Muscle of leg (tissue), 11 donors: ENCODE data around the gene POLR2C. TPM values are rescaled to one million over a fixed set of nuclear protein-coding genes. Genes with fewer than 3 reads are reported as not detected.
A peak's percentile ranks its signal among the peaks of the same experiment; 100 is the strongest.

ENCODE experiments used
- DNase-seq: peaks from one replicate; pipeline ENCODE4 v3.0.0; 2013
- H3K27ac ChIP-seq: one replicate; pipeline ENCODE4 v1.5.1; 2013; ENCODE audit warnings: mild to moderate bottlenecking, low read length, control low read depth
- H3K27me3 ChIP-seq: one replicate; pipeline ENCODE4 v1.6.1; 2013; ENCODE audit warnings: low read length; ENCODE audit not compliant: control insufficient read depth, insufficient read depth
- H3K36me3 ChIP-seq: one replicate; pipeline ENCODE4 v1.6.1; 2013; ENCODE audit warnings: low read length; ENCODE audit not compliant: control insufficient read depth, insufficient read depth
- H3K4me1 ChIP-seq: one replicate; pipeline ENCODE4 v1.6.1; 2013; ENCODE audit warnings: low read length; ENCODE audit not compliant: control insufficient read depth, insufficient read depth
- H3K4me3 ChIP-seq: one replicate; pipeline ENCODE4 v1.5.1; 2013; ENCODE audit warnings: low read length, control low read depth
- H3K9me3 ChIP-seq: replicated peaks from 2 replicates; pipeline ENCODE4 v1.6.1; 2013; ENCODE audit warnings: low read depth, low read length; ENCODE audit not compliant: control insufficient read depth
- WGBS: methylation state at CpG from one replicate; pipeline ENCODE4 v1.1.5; 2013; ENCODE audit warnings: missing lambda C conversion rate; ENCODE audit not compliant: insufficient coverage; 5-methylcytosine and 5-hydroxymethylcytosine counted together
- polyA plus RNA-seq, 8 donors: library from polyadenylated mRNA; unstranded; fragments of 120-200 nt; gene quantifications; one replicate each; pipeline versions ENCODE4 v1.2.1 to v1.2.3, GENCODE V29; 2013; ENCODE audit warnings: inconsistent platforms in 1 of 8, low replicate concordance in 1 of 8; ENCODE audit not compliant: insufficient read length in 8 of 8, insufficient read depth in 1 of 8
- total RNA-seq: library from RNA; stranded (reverse); fragments of 120-200 nt; gene quantifications from one replicate; pipeline ENCODE4 v1.2.4, GENCODE V29; 2013

POLR2C gene
- total and polyA plus RNA-seq, 9 donors, result 44.3 to 56.7 (median 49.4) TPM

- Histone ChIP-seq H3K27me3 (no peaks in the 10 kb centered on the region), H3K4me3 (no peak overlapping the region), H3K27ac (no peak overlapping the region), H3K36me3 (peaks cover 7% of the 10 kb centered on the region), H3K9me3 (peaks cover 2% of the 10 kb centered on the region), H3K4me1 (peaks cover 10% of the 10 kb centered on the region)
- WGBS, result no CpG with 5 or more reads among the region's 2 CpGs
- no peak for DNase-seq
Observed at GRCh38 chr16:57445510-57445909, 17.0 kb upstream of the POLR2C start.

- Histone ChIP-seq H3K27ac (peak overlapping the region; percentile 93), H3K4me3 (peak overlapping the region; percentile 99), H3K36me3 (peaks cover 12% of the 10 kb centered on the region), H3K27me3 (no peaks in the 10 kb centered on the region), H3K4me1 (peaks cover 10% of the 10 kb centered on the region), H3K9me3 (no peaks in the 10 kb centered on the region)
- WGBS, result under 1% methylated on average over 27 of the region's 28 CpGs
- DNase-seq, result peak; percentile 59
Observed at GRCh38 chr16:57446531-57447185, 15.8 kb upstream of the POLR2C start.

- Histone ChIP-seq H3K9me3 (no peaks in the 10 kb centered on the region), H3K27me3 (no peaks in the 10 kb centered on the region), H3K36me3 (peaks cover 14% of the 10 kb centered on the region), H3K4me1 (peaks cover 10% of the 10 kb centered on the region), H3K27ac (peak within 1 kb of the TSS; percentile 93), H3K4me3 (peak within 1 kb of the TSS; percentile 99)
- peak; percentile 98 for DNase-seq
- WGBS, result under 1% methylated on average over 51 of the region's 68 CpGs
Observed at GRCh38 chr16:57447186-57447962, 15.1 kb upstream of the POLR2C start, which contains the start of the genes CIAPIN1 and COQ9. CIAPIN1 (minus strand) TSS chr16:57447385; CDS start chr16:57440928, 6,457 bp downstream. COQ9 (plus strand) TSS chr16:57447479; CDS start chr16:57447506, 27 bp downstream.

- no peak overlapping the region for H3K4me3 ChIP-seq
- H3K27me3 ChIP-seq, result no peaks in the 10 kb centered on the region
- no peak overlapping the region for H3K27ac ChIP-seq
- no peaks in the 10 kb centered on the region for H3K9me3 ChIP-seq
- H3K4me1 ChIP-seq, result peaks cover 2% of the 10 kb centered on the region
- DNase-seq, result no peak
- peaks cover 59% of the 10 kb centered on the region for H3K36me3 ChIP-seq
- WGBS, result 90% methylated on average over 4 of the region's 10 CpGs
Observed at GRCh38 chr16:57452021-57452420, 10.5 kb upstream of the POLR2C start.

GRCh38 chr16:57462978-57463362, 491 bp downstream of the POLR2C start:
- Histone ChIP-seq H3K27ac (no peak overlapping the region), H3K9me3 (no peaks in the 10 kb centered on the region), H3K4me3 (peak overlapping the region; percentile 89), H3K4me1 (peaks cover 12% of the 10 kb centered on the region), H3K36me3 (peaks cover 76% of the 10 kb centered on the region), H3K27me3 (no peaks in the 10 kb centered on the region)
- no peak for DNase-seq
- WGBS, result no CpG with 5 or more reads among the region's 16 CpGs

- Histone ChIP-seq H3K4me1 (peaks cover 12% of the 10 kb centered on the region), H3K27me3 (no peaks in the 10 kb centered on the region), H3K36me3 (peaks cover 75% of the 10 kb centered on the region), H3K4me3 (no peak overlapping the region), H3K27ac (no peak overlapping the region), H3K9me3 (no peaks in the 10 kb centered on the region)
- WGBS, result no CpG with 5 or more reads among the region's 2 CpGs
- DNase-seq, result no peak
Observed at GRCh38 chr16:57464523-57464922, 2.0 kb downstream of the POLR2C start.

GRCh38 chr16:57468346-57468745, 5.9 kb downstream of the POLR2C start:
- WGBS, result no CpG with 5 or more reads among the region's 2 CpGs
- H3K27me3 ChIP-seq, result no peaks in the 10 kb centered on the region
- peaks cover 19% of the 10 kb centered on the region for H3K4me1 ChIP-seq
- no peak overlapping the region for H3K4me3 ChIP-seq
- DNase-seq, result no peak
- no peak overlapping the region for H3K27ac ChIP-seq
- peaks cover 87% of the 10 kb centered on the region for H3K36me3 ChIP-seq
- no peaks in the 10 kb centered on the region for H3K9me3 ChIP-seq

GRCh38 chr16:57469046-57469445, 6.6 kb downstream of the POLR2C start:
- no peaks in the 10 kb centered on the region for H3K9me3 ChIP-seq
- no peaks in the 10 kb centered on the region for H3K27me3 ChIP-seq
- WGBS, result 81% methylated on average over 11 of the region's 11 CpGs
- no peak overlapping the region for H3K27ac ChIP-seq
- no peak for DNase-seq
- no peak overlapping the region for H3K4me3 ChIP-seq
- H3K4me1 ChIP-seq, result peaks cover 12% of the 10 kb centered on the region
- H3K36me3 ChIP-seq, result peaks cover 83% of the 10 kb centered on the region

GRCh38 chr16:57469917-57470470, 7.5 kb downstream of the POLR2C start:
- WGBS, result 62% methylated on average over 4 of the region's 9 CpGs
- Histone ChIP-seq H3K4me3 (no peak overlapping the region), H3K27me3 (no peaks in the 10 kb centered on the region), H3K9me3 (no peaks in the 10 kb centered on the region), H3K4me1 (peaks cover 10% of the 10 kb centered on the region), H3K27ac (no peak overlapping the region), H3K36me3 (peaks cover 80% of the 10 kb centered on the region)
- DNase-seq, result no peak

- H3K36me3 ChIP-seq, result peaks cover 73% of the 10 kb centered on the region
- peak; percentile 52 for DNase-seq
- 18% methylated on average over 5 of the region's 6 CpGs for WGBS
Observed at GRCh38 chr16:57470711-57471110, 8.2 kb downstream of the POLR2C start.

More at GRCh38 chr16:57470711-57471110, 8.2 kb downstream of the POLR2C start:
- H3K27ac ChIP-seq, result no peak overlapping the region
- H3K4me1 ChIP-seq, result peaks cover 10% of the 10 kb centered on the region
- H3K27me3 ChIP-seq, result no peaks in the 10 kb centered on the region
- H3K4me3 ChIP-seq, result no peak overlapping the region
- H3K9me3 ChIP-seq, result no peaks in the 10 kb centered on the region
